ENCODE data around the gene LARP4.

GRCh38 chr12:50402264-50403000, 1.7 kb downstream of the LARP4 start:
- no peak for TF ChIP-seq CTCF (conservative IDR thresholded peaks at IDR 0.05; ENCODE audit: low read depth, low read length)
- TF ChIP-seq EZH2 (IDR thresholded peaks at IDR 0.05; ENCODE audit: low read length, unreplicated experiment), result no peak
- TF ChIP-seq EZH2phosphoT487 (IDR thresholded peaks at IDR 0.05; ENCODE audit: borderline replicate concordance, low read length), result no peak

Data from PC-3 (cell line).